ENCODE results near the gene KCNJ9. TPM values are rescaled to one million over a fixed set of nuclear protein-coding genes. Genes with fewer than 3 reads are reported as not detected.
"Not testable (repeated sequence)": the region's sequence is repeated elsewhere in the genome, so short reads cannot be mapped to it uniquely, and the experiment has no call there.

KCNJ9 gene
- total and polyA plus RNA-seq, 5 experiments from 2014 or later: 0.03 to 0.20 (median 0.10) TPM; not detected in 2

- H3K4me3 Mint-ChIP-seq: peak overlapping the region; percentile 29 to 86 (median 71)
- peaks cover 34 to 69% (median 66%) of the 10 kb centered on the region in 4 donors for H3K4me1 Mint-ChIP-seq
- H3K9me3 Mint-ChIP-seq: no peaks in the 10 kb centered on the region
- peak; percentile 42 to 43 for ATAC-seq
- no peaks in the 10 kb centered on the region for H3K27me3 Mint-ChIP-seq
- H3K27ac Mint-ChIP-seq: peak overlapping the region; percentile 95 to 100 (median 99)
- no peaks in the 10 kb centered on the region for H3K36me3 Mint-ChIP-seq
- peak; percentile 62 to 91 (median 80) for DNase-seq
- POLR2A ChIA-PET: interaction anchor here (0.6 to 2.2 kb wide), 9 partner anchors 16 to 193 kb away, joined by 3 to 25 read pairs (median 4); partner anchors contain the start of gene DCAF8
Measured at GRCh38 chr1:160101037-160101716, 19.8 kb downstream of the KCNJ9 start.

- no peaks in the 10 kb centered on the region for H3K36me3 Mint-ChIP-seq
Measured at GRCh38 chr1:160101717-160102522, 20.6 kb downstream of the KCNJ9 start.

GRCh38 chr1:160103658-160104408 is 22.5 kb downstream of the KCNJ9 start:
- Mint-ChIP-seq H3K36me3 (no peaks in the 10 kb centered on the region), H3K4me3 (peak overlapping the region in 1 of 10 donors; percentile 62), H3K27ac (peak overlapping the region in 7 of 10 donors; percentile 2 to 100 (median 80)), H3K27me3 (peaks cover 0 to under 1% (median 0%) of the 10 kb centered on the region in 5 donors), H3K9me3 (no peaks in the 10 kb centered on the region), H3K4me1 (peaks cover 24 to 50% (median 49%) of the 10 kb centered on the region in 4 donors)
- POLR2A ChIA-PET: interaction anchor here (0.7 to 1.5 kb wide), 2 partner anchors 9 to 19 kb away, joined by 3 to 4 read pairs; no protein-coding TSS in a partner anchor
- no peak for DNase-seq
- ATAC-seq: no peak

More at GRCh38 chr1:160101717-160102522, 20.6 kb downstream of the KCNJ9 start:
- peaks cover 32 to 61% (median 58%) of the 10 kb centered on the region in 4 donors for H3K4me1 Mint-ChIP-seq
- POLR2A ChIA-PET: interaction anchor here (0.6 to 2.2 kb wide), 10 partner anchors 17 to 193 kb away, joined by 3 to 25 read pairs (median 4); partner anchors contain the start of genes DCAF8 and PEX19
- H3K27me3 Mint-ChIP-seq: no peaks in the 10 kb centered on the region
- DNase-seq (no peak), ATAC-seq (no peak)
- no peaks in the 10 kb centered on the region for H3K9me3 Mint-ChIP-seq
- peak overlapping the region in 3 of 10 donors; percentile 5 to 72 (median 70) for H3K4me3 Mint-ChIP-seq
- H3K27ac Mint-ChIP-seq: peak overlapping the region; percentile 83 to 100 (median 99)

DNA sequence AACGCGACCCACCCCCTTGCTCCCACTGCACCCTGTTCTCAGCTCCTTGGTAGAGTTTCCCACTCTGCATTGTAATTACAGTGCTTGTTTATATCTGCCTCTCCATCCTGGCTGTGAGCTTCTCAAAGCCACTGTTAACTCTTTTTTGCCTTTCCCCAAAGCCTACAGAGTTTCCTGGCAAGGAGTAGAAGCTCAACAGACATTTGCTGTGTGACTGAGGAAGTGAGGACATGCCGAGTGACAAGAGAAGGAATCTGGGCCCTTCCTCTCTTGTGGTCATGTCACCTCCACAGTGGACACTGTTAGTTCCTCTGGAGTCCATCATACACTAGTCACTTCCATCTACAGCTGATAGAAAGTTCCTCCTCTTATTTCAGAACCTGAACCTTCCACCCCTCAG is 23.1 kb downstream of the KCNJ9 start:
- H3K9me3 Mint-ChIP-seq: no peaks in the 10 kb centered on the region
- no peak for DNase-seq
- H3K4me3 Mint-ChIP-seq: no peak overlapping the region
- H3K27me3 Mint-ChIP-seq: peaks cover 0 to 4% (median 0%) of the 10 kb centered on the region in 5 donors
- H3K4me1 Mint-ChIP-seq: peaks cover 21 to 48% (median 44%) of the 10 kb centered on the region in 4 donors
- no peaks in the 10 kb centered on the region for H3K36me3 Mint-ChIP-seq
- peak overlapping the region in 4 of 10 donors; percentile 20 to 62 (median 42) for H3K27ac Mint-ChIP-seq
- POLR2A ChIA-PET: interaction anchor here (1.5 kb wide), 1 partner anchor 10 kb away, joined by 4 read pairs; no protein-coding TSS in a partner anchor
- no peak for ATAC-seq

DNA sequence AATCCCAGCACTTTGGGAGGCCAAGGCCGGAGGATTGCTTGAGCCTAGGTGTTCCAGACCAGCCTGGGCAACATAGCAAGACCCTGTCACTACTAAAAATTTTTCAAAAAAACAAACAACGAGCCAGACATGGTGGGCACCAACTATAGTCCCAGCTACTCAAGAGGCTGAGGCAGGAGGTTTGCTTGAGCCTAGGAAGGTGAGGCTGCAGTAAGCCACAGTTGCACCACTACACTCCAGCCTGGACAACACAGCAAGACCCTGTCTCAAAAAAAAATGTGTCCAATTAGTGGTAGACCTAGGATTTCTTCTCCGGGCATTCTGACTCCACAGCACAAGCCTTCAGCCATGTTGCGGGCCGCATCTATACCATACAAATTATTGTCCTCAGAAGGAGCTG is 23.8 kb downstream of the KCNJ9 start:
- POLR2A ChIA-PET: no interaction called here
- peaks cover 0 to 4% (median 0%) of the 10 kb centered on the region in 5 donors for H3K27me3 Mint-ChIP-seq
- peaks cover 19 to 41% (median 39%) of the 10 kb centered on the region in 4 donors for H3K4me1 Mint-ChIP-seq
- no peak overlapping the region for H3K4me3 Mint-ChIP-seq
- H3K27ac Mint-ChIP-seq: peak overlapping the region in 4 of 10 donors; percentile 30 to 80 (median 54)
- no peaks in the 10 kb centered on the region for H3K36me3 Mint-ChIP-seq
- no peaks in the 10 kb centered on the region for H3K9me3 Mint-ChIP-seq
- ATAC-seq (no peak), DNase-seq (no peak)

DNA sequence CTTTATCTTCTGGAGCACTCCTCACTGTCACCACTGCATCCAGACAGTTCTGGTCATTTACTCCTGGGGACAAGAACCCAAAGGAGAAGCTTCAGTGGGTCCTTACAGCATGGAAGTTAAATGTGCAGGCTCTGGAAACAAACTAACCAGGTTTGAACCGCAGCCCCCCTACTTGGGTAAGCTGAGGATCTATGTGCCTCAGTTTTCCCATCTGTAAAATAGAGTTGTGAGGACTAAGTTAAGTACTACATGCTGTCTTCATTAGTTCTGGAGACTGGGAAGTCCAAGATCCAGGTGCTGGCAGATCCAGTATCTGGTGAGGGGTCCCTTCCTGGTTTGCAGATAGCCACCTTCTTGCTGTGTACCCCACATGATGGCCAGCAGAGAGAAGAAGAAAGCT is 26.2 kb downstream of the KCNJ9 start:
- H3K4me3 Mint-ChIP-seq: no peak overlapping the region
- H3K9me3 Mint-ChIP-seq: no peaks in the 10 kb centered on the region
- POLR2A ChIA-PET: interaction anchor here (0.7 to 1.0 kb wide), 2 partner anchors 10 to 331 kb away, joined by 3 read pairs; no protein-coding TSS in a partner anchor
- H3K36me3 Mint-ChIP-seq: no peaks in the 10 kb centered on the region
- H3K27me3 Mint-ChIP-seq: peaks cover 0 to 4% (median 1%) of the 10 kb centered on the region in 5 donors
- peaks cover 10 to 19% (median 16%) of the 10 kb centered on the region in 4 donors for H3K4me1 Mint-ChIP-seq
- ATAC-seq (no peak), DNase-seq (no peak)
- peak overlapping the region in 2 of 10 donors; percentile 15 to 63 for H3K27ac Mint-ChIP-seq

DNA sequence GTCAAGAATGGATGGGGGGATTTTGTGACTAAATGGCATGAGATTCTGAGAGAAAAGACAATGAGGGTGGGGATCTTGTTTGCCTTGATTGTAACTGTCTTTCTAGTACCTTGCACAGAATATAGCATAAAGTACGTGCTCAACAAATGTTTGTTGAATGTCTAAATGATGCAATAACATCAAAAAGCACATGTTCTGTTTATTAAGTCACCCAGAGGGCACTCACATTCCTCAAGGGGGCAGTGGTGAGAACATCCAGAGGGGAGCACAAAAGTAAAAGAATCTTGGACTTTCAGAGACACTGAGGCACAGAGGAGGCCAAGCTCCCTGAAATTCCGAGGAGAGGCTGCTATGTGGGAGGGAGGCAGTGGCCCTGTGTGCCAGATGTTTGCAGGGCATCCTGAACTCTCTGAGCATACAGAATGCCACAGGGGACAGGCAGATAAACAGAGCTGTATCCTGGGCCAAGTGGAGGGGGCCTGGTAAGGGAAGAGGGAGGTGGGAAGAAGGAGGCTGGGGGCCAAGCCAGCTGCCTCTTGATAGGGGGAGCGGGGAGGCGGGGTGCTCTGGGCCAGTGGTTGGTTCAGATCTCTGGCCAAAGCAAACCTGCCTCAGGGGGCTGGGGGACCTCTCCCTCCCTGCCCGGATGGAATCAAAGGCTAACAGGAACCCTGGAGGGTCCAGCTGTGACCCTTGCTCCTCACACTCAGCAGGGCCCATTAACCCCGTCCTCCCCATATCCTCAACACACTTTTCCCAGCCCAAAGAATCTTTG is 27.7 kb downstream of the KCNJ9 start:
- no peaks in the 10 kb centered on the region for H3K36me3 Mint-ChIP-seq
- POLR2A ChIA-PET: no interaction called here
- peak overlapping the region in 5 of 10 donors; percentile 2 to 83 (median 48) for H3K27ac Mint-ChIP-seq
- no peaks in the 10 kb centered on the region for H3K9me3 Mint-ChIP-seq
- ATAC-seq (peak in 1 of 2 donors; percentile 48), DNase-seq (peak in 4 of 10 donors; percentile 25 to 39 (median 30))
- H3K27me3 Mint-ChIP-seq: peaks cover 0 to 11% (median 5%) of the 10 kb centered on the region in 5 donors
- no peak overlapping the region for H3K4me3 Mint-ChIP-seq
- H3K4me1 Mint-ChIP-seq: peaks cover 4 to 6% (median 5%) of the 10 kb centered on the region in 4 donors

- POLR2A ChIA-PET: no interaction called here
- Mint-ChIP-seq H3K27me3 (peaks cover 2 to 11% (median 6%) of the 10 kb centered on the region in 5 donors), H3K4me1 (peaks cover under 1 to 6% (median 3%) of the 10 kb centered on the region in 4 donors), H3K27ac (peak overlapping the region in 1 of 10 donors; percentile 9), H3K4me3 (no peak overlapping the region), H3K9me3 (no peaks in the 10 kb centered on the region), H3K36me3 (no peaks in the 10 kb centered on the region)
- DNase-seq (no peak), ATAC-seq (no peak)
Measured at GRCh38 chr1:160109686-160110085, 28.3 kb downstream of the KCNJ9 start.

- H3K9me3 Mint-ChIP-seq, POLR2A ChIA-PET, ATAC-seq, DNase-seq, H3K4me3 Mint-ChIP-seq, H3K36me3 Mint-ChIP-seq, H3K27ac Mint-ChIP-seq, H3K4me1 Mint-ChIP-seq: not testable (repeated sequence)
- peaks cover 4 to 24% (median 8%) of the 10 kb centered on the region in 5 donors for H3K27me3 Mint-ChIP-seq
Measured at GRCh38 chr1:160111462-160111861, 30.1 kb downstream of the KCNJ9 start.

DNA sequence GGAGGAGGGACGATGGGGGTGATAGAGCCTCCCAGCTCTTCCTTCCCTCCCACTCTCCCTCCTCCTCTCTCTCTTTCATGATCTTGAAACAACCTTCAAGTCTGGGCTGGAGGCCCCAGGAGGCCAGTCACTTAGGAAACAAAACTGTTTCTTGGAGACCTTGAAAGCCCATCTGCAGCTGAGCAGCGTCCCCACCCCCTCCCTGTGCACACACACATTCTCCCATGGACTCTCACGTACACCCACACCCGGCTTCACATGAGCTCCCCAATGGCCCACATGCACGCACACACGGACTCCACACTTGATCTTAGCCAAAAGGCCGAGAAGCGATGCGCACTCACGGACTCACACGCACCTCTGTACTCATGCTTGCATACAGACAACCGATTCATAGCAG is 31.0 kb downstream of the KCNJ9 start:
- peak overlapping the region in 1 of 10 donors; percentile 41 for H3K27ac Mint-ChIP-seq
- ATAC-seq (no peak), DNase-seq (no peak)
- peaks cover 0 to 6% (median 2%) of the 10 kb centered on the region in 4 donors for H3K4me1 Mint-ChIP-seq
- no peaks in the 10 kb centered on the region for H3K9me3 Mint-ChIP-seq
- peaks cover 8 to 30% (median 10%) of the 10 kb centered on the region in 5 donors for H3K27me3 Mint-ChIP-seq
- no peak overlapping the region for H3K4me3 Mint-ChIP-seq
- H3K36me3 Mint-ChIP-seq: no peaks in the 10 kb centered on the region
- POLR2A ChIA-PET: no interaction called here

- Mint-ChIP-seq H3K27ac (peak overlapping the region in 1 of 10 donors; percentile 26), H3K4me3 (no peak overlapping the region), H3K4me1 (peaks cover 0 to 6% (median 2%) of the 10 kb centered on the region in 4 donors), H3K27me3 (peaks cover 8 to 31% (median 12%) of the 10 kb centered on the region in 5 donors), H3K36me3 (no peaks in the 10 kb centered on the region), H3K9me3 (no peaks in the 10 kb centered on the region)
- DNase-seq: no peak
- no peak for ATAC-seq
- POLR2A ChIA-PET: no interaction called here
Measured at GRCh38 chr1:160113407-160113806, 32.1 kb downstream of the KCNJ9 start.

Measured in naive thymus-derived CD8-positive, alpha-beta T cell (primary cell).